ENCODE results near the gene HABP2.

- TF ChIP-seq CTCF (conservative IDR thresholded peaks at IDR 0.05; ENCODE audit: low read depth, low read length) (no peak), EZH2 (IDR thresholded peaks at IDR 0.05; ENCODE audit: low read length, unreplicated experiment) (no peak)
These were observed 16.7 kb downstream of the HABP2 start for GRCh38 chr10:113569576-113569975.

Data from PC-3 (cell line).